HepG2 (cell line): ENCODE results near the gene SEC31A. TPM values are rescaled to one million over a fixed set of nuclear protein-coding genes. Genes with fewer than 3 reads are reported as not detected.

Source experiments
- ATM ChIP-seq: fragments of 450-650 bp; IDR thresholded peaks from 2 replicates; pipeline ENCODE4 v1.7.1; 2017; ENCODE audit warnings: mild to moderate bottlenecking, borderline replicate concordance
- EEA1 ChIP-seq: sonication (generic); formaldehyde crosslinking; IDR thresholded peaks from 2 replicates; pipeline ENCODE4 v1.5.1; 2020; ENCODE audit warnings: mild to moderate bottlenecking, missing genetic modification reagents, borderline replicate concordance
- RELA ChIP-seq: sonication (generic); formaldehyde crosslinking; IDR thresholded peaks from 2 replicates; pipeline ENCODE4 v1.4.0; 2020; ENCODE audit warnings: missing genetic modification reagents
- SAFB2 ChIP-seq: sonication (generic); formaldehyde crosslinking; IDR thresholded peaks from 2 replicates; pipeline ENCODE4 v1.5.1; 2020; ENCODE audit warnings: missing genetic modification reagents, low read depth, mild to moderate bottlenecking, borderline replicate concordance
- SOX13 ChIP-seq, 3 experiments: fragments of 450-650 bp in 1 of 3; sonication (generic) in 1 of 3; formaldehyde crosslinking in 1 of 3; IDR thresholded peaks in 2 of 3; conservative IDR thresholded peaks in 1 of 3; 2 replicates each; pipeline versions ENCODE4 v1.5.0 to v1.6.1; 2016 to 2020; ENCODE audit warnings: antibody characterized with exemption in 1 of 3, mild to moderate bottlenecking in 1 of 3, missing compliant biosample characterization in 1 of 3, missing genetic modification reagents in 1 of 3, moderate library complexity in 1 of 3
- SPEN ChIP-seq: sonication (generic); formaldehyde crosslinking; IDR thresholded peaks from 2 replicates; pipeline ENCODE4 v1.5.1; 2020; ENCODE audit warnings: low read depth, mild to moderate bottlenecking, missing genetic modification reagents
- YEATS2 ChIP-seq: sonication (generic); formaldehyde crosslinking; IDR thresholded peaks from 2 replicates; pipeline ENCODE4 v1.4.0; 2020; ENCODE audit warnings: missing genetic modification reagents, borderline replicate concordance
- ZC3H13 ChIP-seq: sonication (generic); formaldehyde crosslinking; IDR thresholded peaks from 2 replicates; pipeline ENCODE4 v1.8.1; 2023; ENCODE audit warnings: mild to moderate bottlenecking, missing genetic modification reagents, moderate library complexity
- ZHX2 ChIP-seq, 2 experiments: sonication (generic) in 1 of 2; formaldehyde crosslinking in 1 of 2; IDR thresholded peaks; 2 replicates each; pipeline versions ENCODE4 v1.6.1 to v1.9.0; 2014 to 2022; ENCODE audit warnings: antibody characterized with exemption in 1 of 2, borderline replicate concordance in 1 of 2, inconsistent platforms in 1 of 2, low read depth in 1 of 2, missing genetic modification reagents in 1 of 2
- ZNF12 ChIP-seq: sonication (generic); formaldehyde crosslinking; IDR thresholded peaks from 2 replicates; pipeline ENCODE4 v1.5.0; 2020; ENCODE audit warnings: missing genetic modification reagents
- ZNF354B ChIP-seq: sonication (generic); formaldehyde crosslinking; IDR thresholded peaks from 2 replicates; pipeline ENCODE4 v1.8.0; 2022; ENCODE audit warnings: mild to moderate bottlenecking, missing genetic modification reagents
- ZNF501 ChIP-seq: sonication (generic); formaldehyde crosslinking; IDR thresholded peaks from 2 replicates; pipeline ENCODE4 v1.5.1; 2020; ENCODE audit warnings: mild to moderate bottlenecking, moderate library complexity, missing genetic modification reagents
- ZNF790 ChIP-seq: sonication (generic); formaldehyde crosslinking; IDR thresholded peaks from 2 replicates; pipeline ENCODE4 v1.8.0; 2022; ENCODE audit warnings: missing genetic modification reagents, mild to moderate bottlenecking, borderline replicate concordance
- ZNF83 ChIP-seq: sonication (generic); formaldehyde crosslinking; IDR thresholded peaks from 2 replicates; pipeline ENCODE4 v1.4.0; 2020; ENCODE audit warnings: missing genetic modification reagents, mild to moderate bottlenecking, borderline replicate concordance
- polyA plus RNA-seq, 8 experiments: library from polyadenylated mRNA; depleted of rRNA in 3 of 8; stranded (reverse) in 7 of 8; unstranded in 1 of 8; fragments of >200 nt; fragmentation: Illumina TruSeq in 4 of 8; extraction: Trizol in 4 of 8; gene quantifications; 2 replicates each; pipeline versions ENCODE4 v1.2.1 to v1.2.3, GENCODE V29; 2011 to 2016; ENCODE audit warnings: low read depth in 4 of 8, missing spikeins in 1 of 8, mixed read lengths in 1 of 8; ENCODE audit not compliant: insufficient read depth in 1 of 8
- total RNA-seq, 5 experiments: library from RNA; depleted of rRNA; stranded (reverse); fragments of >200 nt; fragmentation: Illumina TruSeq; extraction: Trizol; gene quantifications; 2 replicates each; pipeline ENCODE4 v1.2.3, GENCODE V29; 2016; ENCODE audit warnings: low read depth in 1 of 5
- TF ChIP-seq, protein P1 (sequence below): sonication (generic); formaldehyde crosslinking; IDR thresholded peaks from 2 replicates; pipeline ENCODE4 v1.5.1; 2020; ENCODE audit warnings: mild to moderate bottlenecking, missing genetic modification reagents, borderline replicate concordance
- TF ChIP-seq, protein P2 (sequence below): IDR thresholded peaks from 2 replicates; pipeline ENCODE4 v1.6.1; 2018; ENCODE audit warnings: missing genetic modification reagents
- TF ChIP-seq, protein P3 (sequence below): sonication (generic); formaldehyde crosslinking; IDR thresholded peaks from 2 replicates; pipeline ENCODE4 v1.4.0; 2020; ENCODE audit warnings: missing genetic modification reagents

The SEC31A gene
- total and polyA plus RNA-seq, 2 of the 13 experiments (the other 11 are each of a cell fraction or from before 2014, with no cell fraction given): 231 to 435 TPM

DNA sequence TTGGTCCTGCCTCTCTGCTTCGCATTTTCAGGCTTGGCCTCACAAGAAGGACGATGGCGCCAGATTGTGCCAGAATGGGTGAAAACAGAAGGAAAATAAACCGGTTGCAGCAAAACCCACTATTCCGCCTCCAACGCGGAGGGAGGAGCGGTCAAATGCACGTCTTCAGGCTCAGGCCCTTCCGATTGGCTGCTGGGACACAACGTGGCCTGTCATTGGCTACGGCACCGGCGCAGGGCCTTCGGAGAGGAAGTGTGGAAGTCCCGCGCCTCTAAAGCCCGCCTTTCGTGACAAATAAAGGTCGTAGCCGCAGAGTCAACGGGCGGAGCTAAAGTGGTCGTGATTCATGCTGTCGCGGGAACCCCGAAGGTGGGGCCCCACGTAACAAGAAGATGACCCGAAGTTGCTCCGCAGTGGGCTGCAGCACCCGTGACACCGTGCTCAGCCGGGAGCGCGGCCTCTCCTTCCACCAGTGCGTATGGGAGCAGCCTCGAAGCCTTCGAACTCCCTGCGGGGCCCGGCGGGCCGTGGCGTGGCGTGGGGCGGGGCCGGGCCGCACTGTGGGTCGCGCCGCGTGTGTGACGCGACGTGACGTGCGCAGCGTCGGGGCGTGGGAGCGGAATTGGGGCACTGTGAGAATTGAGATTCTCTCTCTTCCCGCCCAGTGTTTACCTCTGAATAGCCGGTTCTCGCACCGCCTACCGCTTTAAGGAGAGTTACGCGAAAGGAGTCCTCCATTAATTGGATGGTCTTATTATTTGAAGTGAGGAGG lies 9.6 kb upstream of the SEC31A start, which contains the start of gene THAP9 (continued):
- TF ChIP-seq ZNF12 (CRISPR knock-in tag) (no peak), ATM (no peak), ZHX2 (IDR thresholded peaks at IDR 0.05; ENCODE audit: low read depth) (peak; percentile 93), ZHX2 (CRISPR knock-in tag; IDR thresholded peaks at IDR 0.05; ENCODE audit: borderline replicate concordance) (no peak), SPEN (CRISPR knock-in tag) (peak; percentile 92), SAFB2 (CRISPR knock-in tag) (peak; percentile 92; the same call in 1 of the 2 replicates), YEATS2 (CRISPR knock-in tag) (peak; percentile 96), SOX13 (IDR thresholded peaks at IDR 0.05) (no peak), SOX13 (CRISPR knock-in tag; conservative IDR thresholded peaks at IDR 0.05 in 1 of 2, IDR thresholded peaks at IDR 0.05 in 1 of 2) (peak in 1 of 2 experiments; percentile 14; a peak in 2 of 4 replicates), EEA1 (no peak), RELA (no peak), ZNF83 (CRISPR knock-in tag) (peak; percentile 31; the same call in 1 of the 2 replicates), ZC3H13 (CRISPR knock-in tag) (peak; percentile 68; the same call in 1 of the 2 replicates), ZNF790 (CRISPR knock-in tag) (no peak), ZNF354B (CRISPR knock-in tag) (no peak), ZNF501 (CRISPR knock-in tag) (peak; percentile 96)
- TF ChIP-seq, protein P1, sequence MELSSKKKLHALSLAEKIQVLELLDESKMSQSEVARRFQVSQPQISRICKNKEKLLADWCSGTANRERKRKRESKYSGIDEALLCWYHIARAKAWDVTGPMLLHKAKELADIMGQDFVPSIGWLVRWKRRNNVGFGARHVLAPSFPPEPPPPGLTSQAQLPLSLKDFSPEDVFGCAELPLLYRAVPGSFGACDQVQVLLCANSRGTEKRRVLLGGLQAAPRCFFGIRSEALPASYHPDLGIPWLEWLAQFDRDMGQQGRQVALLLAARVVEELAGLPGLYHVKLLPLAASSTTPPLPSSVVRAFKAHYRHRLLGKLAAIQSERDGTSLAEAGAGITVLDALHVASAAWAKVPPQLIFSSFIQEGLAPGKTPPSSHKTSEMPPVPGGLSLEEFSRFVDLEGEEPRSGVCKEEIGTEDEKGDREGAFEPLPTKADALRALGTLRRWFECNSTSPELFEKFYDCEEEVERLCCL (CRISPR knock-in tag): no peak
- TF ChIP-seq, protein P2, sequence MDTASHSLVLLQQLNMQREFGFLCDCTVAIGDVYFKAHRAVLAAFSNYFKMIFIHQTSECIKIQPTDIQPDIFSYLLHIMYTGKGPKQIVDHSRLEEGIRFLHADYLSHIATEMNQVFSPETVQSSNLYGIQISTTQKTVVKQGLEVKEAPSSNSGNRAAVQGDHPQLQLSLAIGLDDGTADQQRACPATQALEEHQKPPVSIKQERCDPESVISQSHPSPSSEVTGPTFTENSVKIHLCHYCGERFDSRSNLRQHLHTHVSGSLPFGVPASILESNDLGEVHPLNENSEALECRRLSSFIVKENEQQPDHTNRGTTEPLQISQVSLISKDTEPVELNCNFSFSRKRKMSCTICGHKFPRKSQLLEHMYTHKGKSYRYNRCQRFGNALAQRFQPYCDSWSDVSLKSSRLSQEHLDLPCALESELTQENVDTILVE: peak; percentile 20
- TF ChIP-seq, protein P3, sequence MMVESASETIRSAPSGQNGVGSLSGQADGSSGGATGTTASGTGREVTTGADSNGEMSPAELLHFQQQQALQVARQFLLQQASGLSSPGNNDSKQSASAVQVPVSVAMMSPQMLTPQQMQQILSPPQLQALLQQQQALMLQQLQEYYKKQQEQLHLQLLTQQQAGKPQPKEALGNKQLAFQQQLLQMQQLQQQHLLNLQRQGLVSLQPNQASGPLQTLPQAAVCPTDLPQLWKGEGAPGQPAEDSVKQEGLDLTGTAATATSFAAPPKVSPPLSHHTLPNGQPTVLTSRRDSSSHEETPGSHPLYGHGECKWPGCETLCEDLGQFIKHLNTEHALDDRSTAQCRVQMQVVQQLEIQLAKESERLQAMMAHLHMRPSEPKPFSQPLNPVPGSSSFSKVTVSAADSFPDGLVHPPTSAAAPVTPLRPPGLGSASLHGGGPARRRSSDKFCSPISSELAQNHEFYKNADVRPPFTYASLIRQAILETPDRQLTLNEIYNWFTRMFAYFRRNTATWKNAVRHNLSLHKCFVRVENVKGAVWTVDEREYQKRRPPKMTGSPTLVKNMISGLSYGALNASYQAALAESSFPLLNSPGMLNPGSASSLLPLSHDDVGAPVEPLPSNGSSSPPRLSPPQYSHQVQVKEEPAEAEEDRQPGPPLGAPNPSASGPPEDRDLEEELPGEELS: peak; percentile 37; the same call in 1 of the 2 replicates
